ENCODE data around the gene MRTFA.
"Not testable (repeated sequence)": the region's sequence is repeated elsewhere in the genome, so short reads cannot be mapped to it uniquely, and the experiment has no call there.

MRTFA gene

DNA sequence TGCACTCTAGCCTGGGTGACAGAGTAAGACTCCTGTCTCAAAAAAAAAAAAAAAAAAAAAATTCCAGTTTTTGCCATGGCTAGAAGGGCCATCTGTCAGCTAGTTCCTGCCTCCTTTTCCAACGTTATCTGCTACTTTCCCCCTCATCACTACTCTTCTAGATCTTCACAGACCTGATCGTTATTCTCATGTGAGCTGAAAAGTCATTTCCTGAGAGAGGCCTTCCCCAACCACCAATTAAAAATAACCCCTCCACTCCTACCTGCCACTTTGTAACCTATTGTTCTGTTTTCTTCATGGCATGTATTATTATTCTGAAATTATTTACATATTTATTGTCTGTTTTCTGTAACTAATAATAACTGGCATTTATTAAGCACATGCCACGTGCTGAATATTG lies 241.9 kb downstream of the MRTFA start:
- no peak for DNase-seq (ENCODE audit: low read depth)

DNA sequence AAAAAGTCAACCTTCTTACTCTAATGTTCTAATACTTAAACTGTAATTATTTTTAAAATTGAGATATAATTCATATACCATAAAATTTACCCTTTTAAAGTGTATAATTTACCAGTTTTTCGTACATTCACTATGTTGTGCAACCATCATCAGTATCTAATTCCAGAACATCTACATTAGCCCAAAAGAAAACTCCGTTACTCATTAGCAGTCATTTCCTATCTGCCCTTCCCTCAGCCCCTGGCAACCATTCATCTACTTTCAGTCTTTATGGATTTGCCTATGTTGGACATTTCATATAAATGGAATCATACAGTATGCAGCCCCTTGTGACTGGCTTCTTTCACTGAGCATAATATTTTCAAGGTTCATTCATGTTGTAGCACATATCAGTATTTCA lies 243.9 kb downstream of the MRTFA start:
- DNase-seq (ENCODE audit: low read depth), result no peak

DNA sequence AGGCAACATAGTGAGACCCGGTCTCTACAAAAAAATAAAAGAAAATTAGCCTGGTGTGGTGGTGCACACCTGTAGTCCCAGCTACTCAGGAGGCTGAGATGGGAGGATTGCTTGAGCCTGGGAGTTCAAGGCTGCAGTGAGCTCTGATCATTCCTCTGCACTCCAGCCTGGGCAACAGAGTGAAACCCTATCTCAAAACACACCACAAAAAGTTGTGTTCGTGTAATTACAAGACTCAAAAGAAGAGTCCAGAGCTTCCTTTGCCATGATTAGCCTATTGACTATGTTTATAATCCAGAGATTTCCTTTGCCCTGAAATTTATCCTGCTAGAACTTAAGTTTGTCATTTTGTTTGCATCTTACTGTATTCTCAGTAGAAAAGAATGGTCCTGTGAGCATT lies 245.1 kb downstream of the MRTFA start:
- no peak for DNase-seq (ENCODE audit: low read depth)

DNA sequence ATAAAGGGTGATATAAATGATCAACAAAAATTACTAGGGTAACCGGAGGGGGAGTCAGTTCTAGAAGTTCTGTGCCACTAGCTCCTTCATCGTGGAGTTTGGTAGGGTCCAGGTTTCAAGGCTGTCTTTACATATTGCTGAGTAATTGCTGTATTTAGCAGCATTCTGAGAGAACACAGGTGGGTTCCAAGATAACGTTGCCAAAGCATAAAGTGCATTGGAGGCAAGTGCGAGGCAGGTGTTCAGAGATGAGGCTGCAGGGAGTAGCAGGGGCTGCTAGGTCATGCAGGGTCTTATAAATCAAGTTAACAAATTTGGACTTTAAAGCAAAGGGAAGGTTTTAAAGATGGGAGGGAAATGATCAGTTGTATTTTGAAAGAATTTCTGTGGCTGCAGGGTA lies 248.3 kb downstream of the MRTFA start:
- no peak for DNase-seq (ENCODE audit: low read depth)

DNA sequence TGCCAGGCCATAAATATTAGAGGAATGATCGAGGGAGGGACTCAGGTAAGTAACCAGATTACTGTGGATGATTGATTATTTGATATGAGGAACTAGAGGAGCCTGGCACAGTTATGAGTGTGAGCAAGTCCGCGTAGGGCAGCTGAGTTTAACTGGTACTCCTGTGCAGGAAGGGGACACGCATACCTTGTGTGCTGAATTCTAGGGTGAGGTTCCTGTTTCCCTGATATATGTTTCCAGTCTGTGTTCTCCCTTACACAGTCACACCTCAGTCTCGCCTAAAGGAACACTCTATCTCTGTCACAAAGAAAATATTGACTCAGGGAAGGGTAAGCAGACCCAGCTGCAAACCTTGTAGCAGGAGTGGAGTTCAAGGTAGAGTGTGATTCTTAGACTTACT lies 248.8 kb downstream of the MRTFA start:
- DNase-seq (ENCODE audit: low read depth), result no peak

DNA sequence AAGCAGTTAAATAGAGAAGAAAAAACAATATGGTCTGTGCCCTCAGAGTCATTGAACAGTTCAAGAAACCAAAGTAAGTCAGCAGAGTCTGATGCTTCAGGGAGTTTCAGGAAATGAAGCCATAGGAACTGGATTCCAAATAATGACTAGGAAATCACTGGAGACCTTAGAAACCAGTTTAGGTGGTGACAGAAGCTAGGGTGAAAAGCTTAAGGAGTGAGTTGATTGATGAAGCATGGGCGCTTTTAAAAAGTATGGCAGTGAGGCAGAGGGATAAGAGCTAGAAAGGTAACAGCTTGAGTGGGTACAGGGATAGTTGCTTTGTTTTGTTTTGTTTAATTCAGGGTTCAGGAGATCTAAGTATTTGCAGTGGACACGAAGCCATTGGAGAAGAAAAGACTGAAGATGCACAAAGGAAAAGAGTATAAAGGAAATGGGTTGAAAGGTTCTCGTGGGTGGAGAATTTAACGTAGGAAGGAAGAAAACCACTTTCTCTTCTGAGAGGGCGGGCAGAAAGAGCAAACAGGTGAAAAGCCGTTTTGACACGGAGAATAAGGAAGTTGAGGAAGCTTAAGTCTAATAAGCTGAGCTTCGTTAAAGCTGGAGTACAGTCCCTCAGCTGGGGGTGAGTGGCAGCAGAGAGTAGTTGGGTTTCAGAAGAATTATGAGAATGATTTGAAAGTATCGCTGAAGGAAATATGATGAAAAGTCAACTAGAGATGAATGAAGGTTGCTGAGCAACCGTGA lies 251.3 kb downstream of the MRTFA start:
- DNase-seq (ENCODE audit: low read depth), result no peak

DNA sequence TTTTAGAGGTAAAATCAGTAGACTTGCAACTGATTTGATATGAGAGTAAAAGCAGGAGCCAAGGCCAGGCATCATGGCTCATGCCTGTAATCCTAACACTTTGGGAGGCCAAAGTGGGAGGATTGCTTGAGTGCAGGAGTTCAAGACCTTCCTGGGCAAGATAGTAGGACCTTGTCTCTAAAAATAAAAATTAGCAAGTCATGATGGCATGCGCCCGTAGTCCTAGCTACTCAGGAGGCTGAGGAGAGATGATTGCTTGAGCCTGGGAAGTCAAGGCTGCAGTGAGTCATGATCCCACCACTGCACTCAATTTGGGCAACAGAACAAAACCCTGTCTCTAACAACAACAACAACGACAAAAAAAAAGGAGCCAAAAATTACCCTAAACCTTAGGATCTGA lies 252.6 kb downstream of the MRTFA start:
- peak; percentile 61 for DNase-seq (ENCODE audit: low read depth)

DNA sequence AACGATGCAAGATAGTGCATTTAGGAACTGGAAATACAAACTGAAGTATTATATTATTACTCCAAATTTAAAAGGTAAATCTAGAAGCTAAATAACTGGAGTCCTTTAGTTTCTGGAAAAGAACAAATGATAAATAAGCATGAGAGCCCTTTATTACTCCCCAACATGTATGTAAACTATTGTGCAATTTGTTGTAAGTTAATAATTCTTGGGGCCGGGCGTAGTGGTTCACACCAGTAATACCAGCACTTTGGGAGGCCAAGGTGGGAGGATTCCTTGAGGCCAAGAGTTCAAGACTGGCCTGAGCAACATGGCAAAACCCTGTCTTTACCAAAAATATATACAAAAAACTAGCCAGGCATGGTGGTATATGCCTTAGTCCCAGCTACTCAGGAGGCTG lies 255.1 kb downstream of the MRTFA start:
- no peak for DNase-seq (ENCODE audit: low read depth)

DNA sequence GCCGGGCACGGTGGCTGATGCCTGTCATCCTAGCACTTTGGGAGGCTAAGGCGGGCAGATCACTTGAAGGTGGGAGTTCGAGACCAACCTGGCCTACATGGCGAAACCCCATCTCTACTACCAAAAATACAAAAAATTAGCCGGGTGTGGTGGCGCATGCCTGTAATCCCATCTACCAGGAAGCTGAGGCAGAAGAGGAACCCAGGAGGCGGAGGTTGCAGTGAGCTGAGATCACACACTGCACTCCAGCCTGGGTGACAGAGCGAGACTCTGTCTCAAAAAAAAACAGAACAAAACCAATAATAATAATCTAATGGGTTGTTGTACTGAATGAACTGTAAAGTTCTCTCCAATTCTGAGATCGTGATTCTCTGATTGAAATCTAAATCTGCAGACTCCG lies 258.1 kb downstream of the MRTFA start:
- DNase-seq (ENCODE audit: low read depth), result not testable (repeated sequence)

DNA sequence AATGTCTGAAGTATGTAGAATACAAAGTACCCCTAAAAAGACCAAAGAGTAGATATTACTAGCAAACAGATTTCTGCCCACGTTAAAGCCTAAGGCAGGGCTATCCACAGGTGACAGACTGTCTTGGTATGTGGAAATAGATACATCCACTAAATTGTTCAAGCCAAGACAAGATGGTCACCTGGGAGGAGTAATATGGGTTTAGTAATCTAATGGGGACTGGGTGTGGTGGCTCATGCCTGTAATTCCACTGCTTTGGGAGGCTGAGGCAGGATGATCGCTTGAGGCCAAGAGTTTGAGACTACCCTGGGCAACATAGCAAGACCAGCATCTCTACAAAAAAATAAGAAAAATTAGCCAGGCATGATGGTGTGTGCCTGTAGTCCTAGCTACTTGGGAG lies 258.6 kb downstream of the MRTFA start:
- no peak for DNase-seq (ENCODE audit: low read depth)

DNA sequence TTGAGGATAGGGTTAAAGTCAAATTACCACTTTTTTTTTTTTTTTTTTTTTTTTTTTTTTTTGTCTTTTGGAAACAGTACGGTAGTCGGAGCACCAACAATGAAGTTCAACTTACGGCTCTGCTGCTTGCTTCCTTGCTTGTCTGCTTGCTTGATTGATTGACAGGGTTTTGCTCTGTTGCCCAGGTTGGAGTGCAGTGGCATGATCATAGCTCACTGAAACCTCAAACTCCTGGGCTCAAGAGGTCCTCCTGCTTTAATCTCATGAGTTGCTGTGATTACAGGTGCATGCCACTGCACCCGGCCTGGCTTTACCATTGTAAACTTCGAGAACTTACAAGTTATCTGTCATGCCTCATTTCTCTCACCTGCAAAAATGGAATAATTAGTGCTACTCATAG lies 260.4 kb downstream of the MRTFA start:
- no peak for DNase-seq (ENCODE audit: low read depth)

DNA sequence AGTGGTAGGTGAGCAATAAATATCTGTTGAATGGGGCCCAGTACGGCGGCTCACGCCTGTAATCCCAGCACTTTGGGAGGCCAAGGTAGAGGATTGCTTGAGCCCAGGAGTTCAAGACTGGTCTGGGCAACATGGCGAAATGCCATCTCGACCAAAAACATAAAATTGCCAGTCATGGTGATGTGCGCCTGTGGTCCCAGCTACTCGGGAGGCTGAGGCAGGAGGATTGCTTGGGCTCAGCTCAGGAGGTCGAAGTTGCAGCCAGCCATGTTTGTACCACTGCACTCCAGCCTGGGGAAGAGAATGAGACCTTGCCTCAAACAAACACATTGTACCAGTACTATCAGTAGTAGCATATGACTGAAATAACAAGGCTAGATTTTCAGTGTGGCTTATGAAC lies 262.0 kb downstream of the MRTFA start:
- no peak for DNase-seq (ENCODE audit: low read depth)

DNA sequence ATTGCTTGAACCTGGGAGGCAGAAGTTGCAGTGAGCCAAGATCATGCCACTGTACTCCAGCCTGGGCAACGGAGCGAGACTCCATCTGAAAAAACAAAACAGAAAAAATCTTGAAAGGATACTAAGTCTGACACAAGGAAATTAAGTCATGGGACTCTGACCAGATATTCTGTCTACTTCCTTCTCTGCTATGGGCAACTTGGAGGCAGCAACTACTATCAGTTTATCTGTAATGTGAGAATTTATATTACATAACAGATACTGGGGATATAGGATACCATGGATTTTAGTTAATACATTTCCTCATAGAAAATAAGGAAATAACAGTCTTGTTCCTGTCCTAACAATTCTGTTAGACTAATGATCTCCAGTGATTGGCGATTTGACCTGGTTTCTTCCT lies 267.7 kb downstream of the MRTFA start:
- DNase-seq (ENCODE audit: low read depth), result no peak

DNA sequence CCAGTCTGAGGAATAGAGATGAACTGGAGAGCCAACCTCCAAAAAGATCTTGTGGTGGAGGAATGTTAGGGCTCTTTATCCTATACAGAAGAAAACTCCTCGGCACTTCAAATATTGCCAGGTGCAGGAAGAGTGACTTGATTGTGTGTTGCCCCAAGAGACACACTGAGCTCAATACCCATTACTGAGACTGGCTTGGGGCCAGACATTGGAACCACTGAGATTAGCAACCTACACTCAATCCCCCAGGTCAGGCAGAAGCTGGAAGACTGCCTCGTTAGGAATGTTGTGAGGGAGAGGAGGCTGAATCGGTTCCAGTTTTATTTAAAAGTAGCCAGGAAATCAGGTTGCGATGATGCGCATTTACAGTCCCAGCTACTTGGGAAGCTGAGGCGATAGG lies 268.5 kb downstream of the MRTFA start:
- DNase-seq (ENCODE audit: low read depth), result no peak

DNA sequence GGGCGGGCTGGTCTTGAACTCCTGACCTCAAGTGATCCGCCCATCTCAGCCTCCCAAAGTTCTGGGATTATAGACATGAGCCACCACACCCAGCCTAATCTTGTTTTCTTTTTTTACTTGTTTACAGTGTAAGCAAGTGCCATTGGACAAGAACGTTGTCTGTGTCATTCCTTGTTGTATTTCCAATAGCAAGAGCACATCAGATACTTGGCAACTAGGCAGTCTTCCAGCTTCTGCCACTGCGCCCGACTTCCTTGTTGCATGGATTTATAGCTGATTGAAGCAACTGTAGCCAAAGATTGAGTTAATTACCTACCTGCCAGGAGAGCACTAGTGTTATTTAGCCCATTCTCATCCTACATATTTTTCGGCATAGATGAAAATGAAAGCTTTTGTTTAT lies 269.2 kb downstream of the MRTFA start:
- no peak for DNase-seq (ENCODE audit: low read depth)

DNA sequence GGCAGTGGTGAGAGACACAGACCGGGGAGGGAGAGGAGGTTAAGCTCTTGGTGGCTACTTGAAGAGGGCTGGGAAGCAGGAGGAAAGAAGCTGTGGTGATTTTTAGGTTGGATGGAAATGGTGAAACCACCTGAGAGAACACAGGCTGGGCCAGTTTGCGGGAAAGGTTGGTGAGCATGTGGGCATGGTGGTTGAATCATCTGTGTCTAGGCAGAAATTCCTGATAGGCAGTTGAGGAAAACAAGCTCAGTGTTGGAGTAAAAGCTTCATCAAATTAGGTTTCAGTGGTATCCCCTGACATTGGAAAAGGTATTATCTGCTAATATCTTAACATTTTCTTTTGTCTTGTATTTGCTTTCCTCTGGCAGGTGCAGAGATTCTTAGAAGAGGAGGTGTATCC lies 270.5 kb downstream of the MRTFA start:
- DNase-seq (ENCODE audit: low read depth), result no peak

DNA sequence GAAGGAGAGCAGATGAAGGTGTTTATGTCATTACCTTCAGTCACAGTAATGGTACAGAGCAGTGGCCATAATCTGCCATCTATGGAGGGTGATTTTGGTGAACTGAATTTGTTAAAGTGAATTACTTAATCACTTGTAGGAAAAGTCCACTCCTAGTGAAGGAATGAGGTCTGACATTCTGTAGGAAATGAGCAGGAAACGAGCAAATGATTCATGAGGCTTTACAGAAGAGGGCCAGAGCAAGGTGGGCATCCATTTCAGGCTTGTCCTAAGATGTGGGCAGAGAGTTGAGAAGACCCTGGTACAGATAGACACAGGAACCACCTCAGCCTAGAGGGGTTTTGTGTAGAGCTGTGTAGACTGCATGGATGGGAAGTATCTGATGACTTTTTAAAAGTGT lies 272.1 kb downstream of the MRTFA start:
- no peak for DNase-seq (ENCODE audit: low read depth)

DNA sequence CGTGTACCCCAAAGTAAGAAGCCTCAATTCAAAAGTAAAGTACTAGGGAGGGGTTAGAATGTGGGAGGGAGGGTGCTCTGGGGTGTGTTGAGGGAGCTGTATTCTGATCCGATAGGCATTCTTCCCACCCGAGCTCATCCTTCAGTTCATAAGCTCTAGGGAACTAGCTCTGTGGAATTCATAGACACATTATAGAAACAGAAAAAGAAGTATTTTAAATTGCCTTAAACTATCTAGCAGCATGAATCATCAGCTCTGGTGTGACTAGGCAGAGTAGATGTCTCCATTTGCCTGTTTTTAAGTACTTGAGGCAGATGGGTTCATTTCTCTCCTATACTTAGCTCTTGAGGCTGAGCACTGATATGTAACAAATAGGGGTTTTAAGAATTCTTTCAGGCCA lies 273.5 kb downstream of the MRTFA start:
- DNase-seq (ENCODE audit: low read depth), result peak; percentile 59

DNA sequence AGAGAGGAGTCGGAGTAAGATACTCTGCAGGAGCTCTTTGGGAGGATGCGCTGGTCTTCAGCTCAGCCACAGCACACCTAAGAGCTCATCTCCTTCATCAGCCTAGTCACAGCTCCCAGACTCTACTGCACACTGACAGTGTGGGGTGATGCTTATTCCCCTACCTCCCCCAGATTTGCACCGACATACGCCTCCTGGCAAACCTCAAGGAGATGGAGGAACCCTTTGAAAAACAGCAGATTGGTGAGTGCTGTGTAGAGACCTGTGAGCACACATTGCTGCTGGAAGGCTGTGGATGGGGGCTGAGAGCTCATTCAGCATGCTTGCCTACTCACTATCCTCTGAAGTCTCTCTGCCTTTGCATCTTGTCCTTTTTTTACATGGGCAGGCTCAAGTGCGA lies 275.4 kb downstream of the MRTFA start:
- DNase-seq (ENCODE audit: low read depth), result no peak
